Measurements from ENCODE around the gene ZNF135. TPM values are rescaled to one million over a fixed set of nuclear protein-coding genes. Genes with fewer than 3 reads are reported as not detected.

Gene ZNF135
- total RNA-seq, 2 experiments from 2014 or later = 0.49 to 0.76 TPM

- Mint-ChIP-seq H3K9me3 (ENCODE audit: low read depth) (peaks cover 18% of the 10 kb centered on the region), H3K4me1 (no peaks in the 10 kb centered on the region), H3K36me3 (peaks cover 34% of the 10 kb centered on the region), H3K27ac (no peak overlapping the region), H3K27me3 (no peaks in the 10 kb centered on the region), H3K4me3 (no peak overlapping the region)
- CTCF ChIA-PET = no interaction called here
- ATAC-seq (no peak), DNase-seq (no peak)
Measured at GRCh38 chr19:58091251-58091995, 32.3 kb downstream of the ZNF135 start.

GRCh38 chr19:58093071-58093470, 34.0 kb downstream of the ZNF135 start:
- no peak overlapping the region for H3K27ac Mint-ChIP-seq
- peaks cover 20% of the 10 kb centered on the region for H3K9me3 Mint-ChIP-seq (ENCODE audit: low read depth)
- H3K27me3 Mint-ChIP-seq = no peaks in the 10 kb centered on the region
- ATAC-seq (no peak), DNase-seq (no peak)
- peaks cover 3% of the 10 kb centered on the region for H3K4me1 Mint-ChIP-seq
- H3K4me3 Mint-ChIP-seq = no peak overlapping the region
- CTCF ChIA-PET = no interaction called here
- H3K36me3 Mint-ChIP-seq = peaks cover 29% of the 10 kb centered on the region

GRCh38 chr19:58095328-58095727, 36.2 kb downstream of the ZNF135 start:
- Mint-ChIP-seq H3K36me3 (peaks cover 19% of the 10 kb centered on the region), H3K4me1 (peaks cover 9% of the 10 kb centered on the region), H3K27ac (no peak overlapping the region), H3K27me3 (no peaks in the 10 kb centered on the region), H3K9me3 (ENCODE audit: low read depth) (peaks cover 17% of the 10 kb centered on the region), H3K4me3 (no peak overlapping the region)
- ATAC-seq (no peak), DNase-seq (no peak)
- CTCF ChIA-PET = interaction anchor here (0.6 kb wide), 1 partner anchor 802 kb away, joined by 3 read pairs; no protein-coding TSS in a partner anchor

- DNase-seq (no peak), ATAC-seq (no peak)
- H3K36me3 Mint-ChIP-seq = peaks cover 17% of the 10 kb centered on the region
- peak overlapping the region; percentile 14 for H3K27ac Mint-ChIP-seq
- peaks cover 9% of the 10 kb centered on the region for H3K4me1 Mint-ChIP-seq
- peaks cover 15% of the 10 kb centered on the region for H3K9me3 Mint-ChIP-seq (ENCODE audit: low read depth)
- H3K4me3 Mint-ChIP-seq = peak overlapping the region; percentile 43
- CTCF ChIA-PET = no interaction called here
- H3K27me3 Mint-ChIP-seq = no peaks in the 10 kb centered on the region
Measured at GRCh38 chr19:58096884-58097283, 37.8 kb downstream of the ZNF135 start.

GRCh38 chr19:58097349-58097748, 38.3 kb downstream of the ZNF135 start:
- CTCF ChIA-PET = no interaction called here
- DNase-seq = no peak
- peaks cover 16% of the 10 kb centered on the region for H3K9me3 Mint-ChIP-seq (ENCODE audit: low read depth)

GRCh38 chr19:58097781-58098681, 38.9 kb downstream of the ZNF135 start, which contains the start of gene ZSCAN18:
Gene ZSCAN18, minus strand, starts transcription at chr19:58098231. Its CDS starts 7,964 bp downstream, at chr19:58090267.
- peak within 1 kb of the TSS; percentile 92 for H3K27ac Mint-ChIP-seq
- DNase-seq (peak; percentile 96), ATAC-seq (peak; percentile 98)
- H3K27me3 Mint-ChIP-seq = no peaks in the 10 kb centered on the region
- CTCF ChIA-PET = no interaction called here
- peaks cover 19% of the 10 kb centered on the region for H3K9me3 Mint-ChIP-seq (ENCODE audit: low read depth)
- H3K4me3 Mint-ChIP-seq = peak within 1 kb of the TSS; percentile 75
- peaks cover 15% of the 10 kb centered on the region for H3K36me3 Mint-ChIP-seq
- H3K4me1 Mint-ChIP-seq = peaks cover 9% of the 10 kb centered on the region

More at GRCh38 chr19:58097349-58097748, 38.3 kb downstream of the ZNF135 start:
- peak overlapping the region; percentile 43 for H3K4me3 Mint-ChIP-seq
- peaks cover 9% of the 10 kb centered on the region for H3K4me1 Mint-ChIP-seq
- ATAC-seq = no peak
- no peak overlapping the region for H3K27ac Mint-ChIP-seq
- H3K36me3 Mint-ChIP-seq = peaks cover 15% of the 10 kb centered on the region
- no peaks in the 10 kb centered on the region for H3K27me3 Mint-ChIP-seq

- CTCF ChIA-PET = no interaction called here
- peaks cover 9% of the 10 kb centered on the region for H3K4me1 Mint-ChIP-seq
- H3K4me3 Mint-ChIP-seq = peak overlapping the region; percentile 75
- H3K36me3 Mint-ChIP-seq = peaks cover 17% of the 10 kb centered on the region
- peak overlapping the region; percentile 92 for H3K27ac Mint-ChIP-seq
- H3K27me3 Mint-ChIP-seq = no peaks in the 10 kb centered on the region
- DNase-seq (no peak), ATAC-seq (no peak)
- H3K9me3 Mint-ChIP-seq (ENCODE audit: low read depth) = peaks cover 19% of the 10 kb centered on the region
Measured at GRCh38 chr19:58098682-58098998, 39.6 kb downstream of the ZNF135 start.

- CTCF ChIA-PET = no interaction called here
- ATAC-seq (no peak), DNase-seq (no peak)
- H3K27ac Mint-ChIP-seq = no peak overlapping the region
- peaks cover 50% of the 10 kb centered on the region for H3K9me3 Mint-ChIP-seq (ENCODE audit: low read depth)
- no peak overlapping the region for H3K4me3 Mint-ChIP-seq
- peaks cover 32% of the 10 kb centered on the region for H3K36me3 Mint-ChIP-seq
- no peaks in the 10 kb centered on the region for H3K4me1 Mint-ChIP-seq
- no peaks in the 10 kb centered on the region for H3K27me3 Mint-ChIP-seq
Measured at GRCh38 chr19:58107778-58108545, 48.9 kb downstream of the ZNF135 start.

GRCh38 chr19:58108546-58108817, 49.4 kb downstream of the ZNF135 start:
- CTCF ChIA-PET = no interaction called here
- DNase-seq (no peak), ATAC-seq (no peak)
- no peaks in the 10 kb centered on the region for H3K27me3 Mint-ChIP-seq
- H3K36me3 Mint-ChIP-seq = peaks cover 28% of the 10 kb centered on the region
- no peak overlapping the region for H3K27ac Mint-ChIP-seq
- no peaks in the 10 kb centered on the region for H3K4me1 Mint-ChIP-seq
- peaks cover 45% of the 10 kb centered on the region for H3K9me3 Mint-ChIP-seq (ENCODE audit: low read depth)
- H3K4me3 Mint-ChIP-seq = no peak overlapping the region

GRCh38 chr19:58117841-58118575, 58.9 kb downstream of the ZNF135 start:
- DNase-seq (no peak), ATAC-seq (no peak)
- CTCF ChIA-PET = no interaction called here
- peak overlapping the region; percentile 20 for H3K27ac Mint-ChIP-seq
- no peak overlapping the region for H3K4me3 Mint-ChIP-seq
- peaks cover 43% of the 10 kb centered on the region for H3K9me3 Mint-ChIP-seq (ENCODE audit: low read depth)
- no peaks in the 10 kb centered on the region for H3K27me3 Mint-ChIP-seq
- peaks cover 18% of the 10 kb centered on the region for H3K36me3 Mint-ChIP-seq
- no peaks in the 10 kb centered on the region for H3K4me1 Mint-ChIP-seq

GRCh38 chr19:58118979-58119733, 60.1 kb downstream of the ZNF135 start:
- ATAC-seq (no peak), DNase-seq (no peak)
- no peak overlapping the region for H3K27ac Mint-ChIP-seq
- peaks cover 19% of the 10 kb centered on the region for H3K36me3 Mint-ChIP-seq
- H3K27me3 Mint-ChIP-seq = no peaks in the 10 kb centered on the region
- peaks cover 53% of the 10 kb centered on the region for H3K9me3 Mint-ChIP-seq (ENCODE audit: low read depth)
- no peaks in the 10 kb centered on the region for H3K4me1 Mint-ChIP-seq
- no peak overlapping the region for H3K4me3 Mint-ChIP-seq
- CTCF ChIA-PET = no interaction called here

All from activated CD8-positive, alpha-beta memory T cell treated with anti-CD3 and anti-CD28 coated beads, Interleukin-2, amount 10 ng/mL, durations not matched to agents 7 days and 5 days (primary cell).